Uterine smooth muscle cell (primary cell): ENCODE results near the gene MZF1. TPM values are rescaled to one million over a fixed set of nuclear protein-coding genes. Genes with fewer than 3 reads are reported as not detected.

Experiments
- total RNA-seq: library from RNA; depleted of rRNA; stranded (reverse); fragments of >200 nt; gene quantifications from 2 replicates; pipeline ENCODE4 v1.2.3, GENCODE V29; 2014

MZF1 gene
- 13.8 and 19.1 TPM in 2 replicates for total RNA-seq

DNA sequence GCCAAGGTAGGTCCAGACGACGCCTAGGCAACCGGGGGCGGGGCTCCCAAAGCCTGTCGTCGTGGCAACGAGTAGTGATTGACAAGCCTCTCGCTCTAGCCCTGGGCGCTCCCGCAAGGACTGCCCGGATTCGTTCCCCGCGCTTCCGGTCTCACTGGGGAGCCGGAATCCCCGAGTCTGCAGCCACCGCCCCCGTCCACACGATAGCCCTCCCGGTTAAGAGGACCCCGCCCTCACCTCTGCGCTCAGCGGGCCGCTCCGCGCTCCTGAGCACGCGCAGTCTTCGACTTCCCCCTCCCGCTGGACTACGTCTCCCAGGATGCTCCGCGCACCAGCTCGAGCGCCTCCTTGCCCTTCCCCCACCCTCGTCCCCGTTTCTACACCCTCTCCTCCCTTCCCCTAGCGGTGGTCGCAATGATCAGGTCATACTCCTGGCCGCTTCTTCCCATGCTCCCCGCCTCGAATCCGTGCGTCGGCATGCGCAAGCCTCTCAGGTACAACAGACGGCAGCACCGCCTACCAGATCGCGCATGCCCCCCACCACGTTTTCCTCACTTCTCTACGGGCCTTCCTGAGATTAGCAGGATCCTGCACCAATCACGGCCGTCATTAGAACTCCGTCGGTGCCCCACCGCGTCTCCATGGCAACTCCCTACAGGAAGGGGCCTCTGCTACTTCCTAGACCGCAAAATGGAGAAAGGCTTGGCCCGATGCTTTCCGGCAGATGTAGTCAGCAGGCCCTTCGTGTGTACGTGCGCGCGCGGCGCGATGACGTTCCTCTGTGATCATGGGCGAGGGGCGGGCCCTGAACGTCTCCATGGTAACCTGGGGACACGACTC, at the start of gene MZF1:
MZF1 (minus strand) TSS at position 518 of the 840 bp plus-strand sequence. CDS start 1,946 bp downstream, outside the sequence.

DNA sequence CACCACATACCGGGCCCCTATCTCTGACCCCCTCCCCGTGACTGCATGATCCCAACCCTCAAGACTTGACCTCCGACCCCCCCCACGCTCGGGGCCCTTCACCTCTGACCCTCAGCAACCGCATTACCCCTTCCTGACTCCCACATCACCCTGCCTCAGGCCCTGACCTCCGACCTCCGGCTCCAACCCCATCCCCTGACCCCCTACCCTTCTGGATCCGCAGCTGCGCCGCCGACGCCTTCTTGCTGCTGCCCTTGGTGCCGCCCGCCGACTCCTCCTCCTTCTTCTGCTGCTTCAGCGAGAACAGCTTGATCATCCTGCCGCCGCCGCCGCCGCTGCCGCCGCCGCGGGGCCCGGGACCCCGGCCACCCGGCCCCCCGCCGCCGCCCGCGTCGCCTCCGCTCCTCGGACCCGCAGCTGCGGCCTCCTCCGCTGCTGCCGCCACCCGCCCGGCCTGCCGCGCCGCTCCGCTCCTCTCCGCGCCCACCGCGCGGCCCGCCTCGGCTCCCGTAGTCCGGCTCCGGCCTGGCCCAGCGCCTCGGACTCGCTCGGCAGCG, 15.0 kb downstream of the MZF1 start, which contains the start of gene UBE2M:
UBE2M (minus strand) TSS at position 546 of the 557 bp plus-strand sequence; CDS start at position 316, 230 bp downstream.

DNA sequence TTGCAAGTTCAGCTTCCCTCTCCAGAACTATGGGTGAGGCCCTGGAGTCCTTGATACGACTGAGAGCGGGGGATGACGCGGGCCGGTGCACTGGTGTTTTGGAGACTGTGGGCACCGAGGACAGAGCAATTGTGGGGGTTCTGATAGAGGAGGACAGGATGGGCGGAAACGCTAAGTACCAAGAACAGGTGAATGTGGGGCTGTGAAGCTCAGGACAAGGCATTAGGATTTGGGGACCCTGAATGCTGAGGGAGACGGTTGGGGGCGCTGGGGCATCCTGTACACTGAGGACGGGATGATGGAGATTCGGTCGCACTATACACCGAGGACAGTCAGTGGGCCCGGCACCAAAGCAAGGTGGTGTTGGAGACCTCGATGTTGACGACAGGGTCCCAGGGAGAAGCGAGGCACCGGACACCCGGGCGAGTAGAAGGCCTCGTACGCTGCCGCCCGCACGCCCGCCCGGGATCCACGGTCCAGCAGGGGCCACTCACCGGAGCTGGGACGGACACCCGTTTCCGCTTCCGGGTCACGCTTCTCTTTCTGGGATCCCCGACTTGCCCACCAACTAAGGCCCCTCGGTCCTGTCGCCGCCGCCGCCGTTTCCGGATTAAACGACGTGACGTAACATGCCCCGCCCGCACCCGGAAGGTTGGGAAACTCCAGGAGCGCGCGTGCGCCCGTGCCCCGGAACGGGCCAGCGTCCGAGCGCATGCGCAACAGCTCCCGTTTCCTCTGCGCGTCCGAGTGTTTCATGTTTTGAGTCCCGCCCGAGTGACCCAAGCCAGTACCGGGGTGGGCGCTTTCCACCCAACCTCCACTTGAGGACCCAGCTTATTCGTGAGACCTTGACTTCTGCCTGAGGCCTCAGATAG, 18.4 kb downstream of the MZF1 start, which contains the start of gene CHMP2A:
CHMP2A (minus strand) TSS at position 612 of the 875 bp plus-strand sequence. CDS start 893 bp downstream, outside the sequence.

DNA sequence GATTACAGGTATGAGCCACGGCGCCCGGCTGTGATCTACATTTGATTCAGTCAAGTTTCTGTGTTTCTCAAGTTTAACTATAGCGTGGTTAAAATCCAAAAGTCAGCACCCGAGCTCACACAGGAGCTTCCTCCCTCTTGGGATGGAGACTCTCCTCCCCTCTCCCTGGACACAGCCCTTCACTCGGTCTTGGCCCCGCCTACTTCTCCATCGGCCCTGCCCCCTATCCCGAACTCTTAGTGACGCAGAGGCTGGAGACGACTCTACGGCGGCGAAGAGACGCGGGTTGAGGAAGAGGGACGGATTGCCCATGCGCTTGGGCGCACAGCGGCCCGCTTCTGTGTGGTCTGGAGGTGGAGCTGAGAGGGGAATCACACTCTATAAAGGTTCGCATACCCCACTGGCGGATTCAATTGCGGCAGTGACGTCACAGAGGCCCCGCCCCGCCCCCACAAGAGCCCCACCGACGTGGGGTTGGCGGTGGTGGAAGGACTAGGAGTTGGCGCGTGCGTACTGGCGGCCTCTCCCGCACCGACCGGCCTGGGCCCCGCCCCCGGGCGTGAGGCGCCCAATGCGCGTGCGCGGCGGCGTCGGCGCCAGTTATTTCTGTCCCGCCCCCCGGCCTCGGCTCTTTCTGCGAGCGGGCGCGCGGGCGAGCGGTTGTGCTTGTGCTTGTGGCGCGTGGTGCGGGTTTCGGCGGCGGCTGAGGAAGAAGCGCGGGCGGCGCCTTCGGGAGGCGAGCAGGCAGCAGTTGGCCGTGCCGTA, 29.1 kb downstream of the MZF1 start, which contains the start of gene TRIM28:
TRIM28 (plus strand) TSS at position 239 of the 765 bp plus-strand sequence. CDS start 694 bp downstream, outside the sequence.

DNA sequence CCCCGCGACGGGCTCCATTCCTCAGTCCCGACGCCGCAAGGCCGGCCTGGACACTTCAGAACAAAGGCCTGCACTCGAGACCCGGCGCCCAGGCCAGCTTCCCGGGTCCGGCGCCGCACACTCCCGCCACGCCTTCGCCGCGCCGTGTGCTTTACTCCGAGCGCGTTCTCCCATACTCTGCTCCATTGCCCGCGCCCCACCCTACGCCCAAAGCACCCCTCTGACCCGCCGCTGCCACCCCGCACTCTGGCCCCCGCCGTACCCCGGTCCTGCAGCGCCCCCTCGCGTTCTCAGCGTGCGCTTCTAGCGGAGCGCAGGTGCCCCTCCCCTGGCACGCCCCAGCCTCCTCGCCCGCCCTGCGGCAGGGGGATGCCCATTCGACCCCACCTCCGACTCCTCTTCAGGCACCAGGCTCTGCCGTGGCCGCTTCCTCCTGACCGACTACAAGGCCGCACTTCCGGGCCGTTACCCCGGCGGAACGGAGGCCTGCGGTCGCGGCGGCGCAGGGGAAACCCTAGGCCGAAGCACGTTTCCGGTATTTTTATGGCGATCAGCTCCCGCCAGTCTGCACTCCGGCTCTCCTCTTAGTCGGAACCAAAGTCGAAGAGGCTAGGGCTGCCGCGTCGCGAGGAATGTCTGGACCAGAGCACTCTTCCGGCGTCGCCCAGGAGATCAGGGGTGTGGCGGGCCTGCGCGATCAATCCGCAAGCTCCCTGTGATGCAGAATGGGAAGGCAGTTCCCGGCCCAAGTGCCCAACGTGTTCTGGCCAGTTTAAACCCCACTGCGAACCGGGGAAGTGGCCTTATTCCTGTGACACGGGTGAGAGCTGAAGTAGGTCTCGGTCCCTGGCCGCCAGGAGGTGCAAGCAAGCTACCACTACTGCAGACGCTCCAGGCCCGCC, 53.5 kb downstream of the MZF1 start, which contains the start of gene ZBTB45:
ZBTB45 (minus strand) TSS at position 456 of the 902 bp plus-strand sequence. CDS start 2,137 bp downstream, outside the sequence.

Other genes with a start within 250 kb of the MZF1 start
- gene ZSCAN22, start 246.3 kb downstream of the MZF1 start, total RNA-seq, result 3.1 and 3.2 TPM in 2 replicates
- 10.4 and 16.0 TPM in 2 replicates for gene A1BG, start 219.8 kb downstream of the MZF1 start, total RNA-seq
- gene ZNF497, start 210.6 kb downstream of the MZF1 start, total RNA-seq, result 0.89 and 1.4 TPM in 2 replicates
- 3.1 and 3.5 TPM in 2 replicates for gene ZNF837, start 192.3 kb downstream of the MZF1 start, total RNA-seq
- 1,967 and 1,989 TPM in 2 replicates for gene RPS5, start 186.1 kb downstream of the MZF1 start, total RNA-seq
- gene RNF225, start 177.7 kb downstream of the MZF1 start, total RNA-seq, result 0.37 TPM in 1 of 2 replicates, not detected in the other
- 16.7 and 18.0 TPM in 2 replicates for gene ZNF584, start 164.7 kb downstream of the MZF1 start, total RNA-seq
- gene ZNF132, start 133.2 kb downstream of the MZF1 start, total RNA-seq, result 9.2 and 10.6 TPM in 2 replicates
- 10.0 and 12.1 TPM in 2 replicates for gene ZNF324B, start 121.7 kb downstream of the MZF1 start, total RNA-seq
- gene ZNF324, start 106.3 kb downstream of the MZF1 start, total RNA-seq, result 15.9 and 17.0 TPM in 2 replicates
- gene ZNF446, start 97.0 kb downstream of the MZF1 start, total RNA-seq, result 8.3 and 12.1 TPM in 2 replicates
- gene SLC27A5, start 61.3 kb downstream of the MZF1 start, total RNA-seq, result 2.9 and 4.2 TPM in 2 replicates
- 7.7 and 8.0 TPM in 2 replicates for gene ZBTB45, start 53.5 kb downstream of the MZF1 start, total RNA-seq
- gene TRIM28, start 29.3 kb downstream of the MZF1 start, total RNA-seq, result 265 and 355 TPM in 2 replicates
- gene CHMP2A, start 18.2 kb downstream of the MZF1 start, total RNA-seq, result 115 and 140 TPM in 2 replicates
- 60.9 and 92.1 TPM in 2 replicates for gene UBE2M, start 14.7 kb downstream of the MZF1 start, total RNA-seq